ENCODE results near the gene SENP1. TPM values are rescaled to one million over a fixed set of nuclear protein-coding genes. Genes with fewer than 3 reads are reported as not detected.

The SENP1 gene
- polyA plus RNA-seq, 2 of the 4 experiments (the other 2 are of a cell fraction): 13.9 to 49.3 TPM

GRCh38 chr12:48022180-48022521, 83.7 kb downstream of the SENP1 start:
- POLR2A ChIA-PET: interaction anchor here (0.5 kb wide), 1 partner anchor 134 kb away, joined by 4 read pairs; no protein-coding TSS in a partner anchor

GRCh38 chr12:48021485-48022179, 84.2 kb downstream of the SENP1 start:
- H3K4me3 ChIP-seq: no peak overlapping the region
- no peak overlapping the region for H3K27ac ChIP-seq
- no peak overlapping the region for H3K4me2 ChIP-seq
- 24% methylated on average over 5 of the region's 5 CpGs for WGBS (ENCODE audit: missing lambda C conversion rate)
- DNase-seq (ENCODE audit: low read depth in 1 of 2, low spot score in 1 of 2) (peak in 1 of 2 experiments; percentile 24), FAIRE-seq (no peak), ATAC-seq (peak in 1 of 2 experiments; percentile 57; a peak in 3 of 6 replicates)
- POLR2A ChIA-PET: interaction anchor here (0.5 kb wide), 1 partner anchor 135 kb away, joined by 4 read pairs; no protein-coding TSS in a partner anchor
- H3K9me3 ChIP-seq: no peaks in the 10 kb centered on the region
- no peaks in the 10 kb centered on the region for H3K4me1 ChIP-seq
- TF ChIP-seq HOXA7 (CRISPR knock-in tag; IDR thresholded peaks at IDR 0.05) (no peak), E2F6 (IDR thresholded peaks at IDR 0.05; ENCODE audit: borderline replicate concordance, low read depth) (no peak), HMGXB4 (CRISPR knock-in tag; IDR thresholded peaks at IDR 0.05; ENCODE audit: borderline replicate concordance) (no peak), JUNB (IDR thresholded peaks at IDR 0.05) (no peak), CBX8 (IDR thresholded peaks at IDR 0.05) (no peak), RFX5 (IDR thresholded peaks at IDR 0.05) (no peak)
- CTCF ChIA-PET: no interaction called here

More at GRCh38 chr12:48022180-48022521, 83.7 kb downstream of the SENP1 start:
- ATAC-seq (no peak), FAIRE-seq (no peak), DNase-seq (ENCODE audit: low read depth in 1 of 2, low spot score in 1 of 2) (no peak)
- whole genome bisulfite sequencing (ENCODE audit: missing lambda C conversion rate): 37% methylated on average over 3 of the region's 3 CpGs
- no peaks in the 10 kb centered on the region for H3K9me3 ChIP-seq
- H3K4me1 ChIP-seq: no peaks in the 10 kb centered on the region
- H3K4me2 ChIP-seq: no peak overlapping the region
- CTCF ChIA-PET: interaction anchor here (1.7 to 2.1 kb wide), 2 partner anchors 11 to 12 kb away, joined by 4 to 6 read pairs; no protein-coding TSS in a partner anchor
- no peak overlapping the region for H3K4me3 ChIP-seq
- TF ChIP-seq PBX3 (IDR thresholded peaks at IDR 0.05) (no peak), ZNF302 (CRISPR knock-in tag; IDR thresholded peaks at IDR 0.05) (no peak), RCOR1 (IDR thresholded peaks at IDR 0.05; ENCODE audit: low read depth, low read length) (no peak), KDM1A (IDR thresholded peaks at IDR 0.05; ENCODE audit: low read depth) (no peak)
- H3K27ac ChIP-seq: no peak overlapping the region

- no peak for FAIRE-seq
- ATAC-seq: no peak
- no peaks in the 10 kb centered on the region for H3K4me1 ChIP-seq
- CTCF ChIA-PET: no interaction called here
- H3K9me3 ChIP-seq: no peaks in the 10 kb centered on the region
- POLR2A ChIA-PET: interaction anchor here (0.5 kb wide), 1 partner anchor 14 kb away, joined by 3 read pairs; no protein-coding TSS in a partner anchor
- H3K4me2 ChIP-seq: no peak overlapping the region
- H3K4me3 ChIP-seq: no peak overlapping the region
- no peak overlapping the region for H3K27ac ChIP-seq
- 58% methylated on average over 3 of the region's 3 CpGs for WGBS (ENCODE audit: missing lambda C conversion rate)
- DNase-seq (ENCODE audit: low read depth in 1 of 2, low spot score in 1 of 2): no peak
- TF ChIP-seq MAX (IDR thresholded peaks at IDR 0.05) (no peak), HEYL (CRISPR knock-in tag; IDR thresholded peaks at IDR 0.05) (no peak), ZC3H11A (IDR thresholded peaks at IDR 0.05) (no peak), HOXB5 (CRISPR knock-in tag; IDR thresholded peaks at IDR 0.05) (no peak), ATOH8 (CRISPR knock-in tag; IDR thresholded peaks at IDR 0.05; ENCODE audit: low read depth) (no peak), RARB (CRISPR knock-in tag; IDR thresholded peaks at IDR 0.05) (no peak), JUNB (IDR thresholded peaks at IDR 0.05) (no peak), ELK1 (IDR thresholded peaks at IDR 0.05; ENCODE audit: low read depth, low read length) (no peak), CBX8 (IDR thresholded peaks at IDR 0.05) (no peak), POLR2AphosphoS2 (conservative IDR thresholded peaks at IDR 0.05; ENCODE audit: low read length) (no peak), RNF2 (IDR thresholded peaks at IDR 0.05; ENCODE audit: borderline replicate concordance, low read depth) (no peak)
Measured at GRCh38 chr12:48019639-48020265, 86.1 kb downstream of the SENP1 start.

All from A549 (cell line).